LHCN-M2 (cell line): ENCODE data around the gene TSEN54. TPM values are rescaled to one million over a fixed set of nuclear protein-coding genes. Genes with fewer than 3 reads are reported as not detected.
"Not testable (repeated sequence)": the region's sequence is repeated elsewhere in the genome, so short reads cannot be mapped to it uniquely, and the experiment has no call there.

Source experiments
- DNase-seq: peaks from one replicate; pipeline ENCODE4 v3.0.0-alpha.2; 2012; ENCODE audit warnings: low read depth
- polyA plus RNA-seq: library from polyadenylated mRNA; unstranded; fragments of >200 nt; gene quantifications from one replicate; pipeline ENCODE4 v1.2.1, GENCODE V29; 2012; ENCODE audit warnings: missing spikeins
- total RNA-seq: library from RNA; depleted of rRNA; stranded (reverse); fragments of >200 nt; gene quantifications from 2 replicates; pipeline ENCODE4 v1.2.3, GENCODE V29; 2014; rRNA removed

Gene TSEN54
- total RNA-seq = 22.8 and 33.7 TPM in 2 replicates
- 12.2 TPM for polyA plus RNA-seq

GRCh38 chr17:75516255-75516618 lies at the start of gene TSEN54:
TSEN54 (plus strand) TSS chr17:75516528; CDS start chr17:75516561, 33 bp downstream.
- DNase-seq = peak; percentile 86

- DNase-seq = no peak
These were observed 48.0 kb upstream of the TSEN54 start for GRCh38 chr17:75468291-75468754.

- DNase-seq = no peak
These were observed 47.5 kb upstream of the TSEN54 start for GRCh38 chr17:75468779-75469373.

GRCh38 chr17:75471207-75471606 lies 45.1 kb upstream of the TSEN54 start:
- DNase-seq = no peak

- DNase-seq = no peak
These were observed 44.2 kb upstream of the TSEN54 start for GRCh38 chr17:75472119-75472518.

- DNase-seq = peak; percentile 10
These were observed 43.1 kb upstream of the TSEN54 start for GRCh38 chr17:75473246-75473645.

GRCh38 chr17:75474736-75475135 lies 41.6 kb upstream of the TSEN54 start:
- DNase-seq = no peak

- no peak for DNase-seq
These were observed 41.0 kb upstream of the TSEN54 start for GRCh38 chr17:75475144-75475835.

GRCh38 chr17:75475851-75476250 lies 40.5 kb upstream of the TSEN54 start:
- peak; percentile 20 for DNase-seq

GRCh38 chr17:75476271-75476671 lies 40.1 kb upstream of the TSEN54 start:
- DNase-seq = peak; percentile 78

GRCh38 chr17:75476752-75477489 lies 39.4 kb upstream of the TSEN54 start:
- no peak for DNase-seq

GRCh38 chr17:75477490-75477862 lies 38.9 kb upstream of the TSEN54 start:
- not testable (repeated sequence) for DNase-seq

GRCh38 chr17:75478508-75478907 lies 37.8 kb upstream of the TSEN54 start:
- no peak for DNase-seq

GRCh38 chr17:75480281-75480680 lies 36.0 kb upstream of the TSEN54 start:
- no peak for DNase-seq

- no peak for DNase-seq
These were observed 34.9 kb upstream of the TSEN54 start for GRCh38 chr17:75481194-75482068.

- no peak for DNase-seq
These were observed 34.0 kb upstream of the TSEN54 start for GRCh38 chr17:75482098-75482942.

GRCh38 chr17:75485688-75486087 lies 30.6 kb upstream of the TSEN54 start:
- no peak for DNase-seq

- DNase-seq = no peak
These were observed 30.2 kb upstream of the TSEN54 start for GRCh38 chr17:75486151-75486550.

- DNase-seq = no peak
These were observed 29.4 kb upstream of the TSEN54 start for GRCh38 chr17:75486951-75487350.

- no peak for DNase-seq
These were observed 28.8 kb upstream of the TSEN54 start for GRCh38 chr17:75487351-75488070.
